ENCODE results near the gene MAP3K14. TPM values are rescaled to one million over a fixed set of nuclear protein-coding genes. Genes with fewer than 3 reads are reported as not detected.

Gene MAP3K14
- total and polyA plus RNA-seq, 4 donors: 1.2 to 7.8 (median 4.2) TPM

DNA sequence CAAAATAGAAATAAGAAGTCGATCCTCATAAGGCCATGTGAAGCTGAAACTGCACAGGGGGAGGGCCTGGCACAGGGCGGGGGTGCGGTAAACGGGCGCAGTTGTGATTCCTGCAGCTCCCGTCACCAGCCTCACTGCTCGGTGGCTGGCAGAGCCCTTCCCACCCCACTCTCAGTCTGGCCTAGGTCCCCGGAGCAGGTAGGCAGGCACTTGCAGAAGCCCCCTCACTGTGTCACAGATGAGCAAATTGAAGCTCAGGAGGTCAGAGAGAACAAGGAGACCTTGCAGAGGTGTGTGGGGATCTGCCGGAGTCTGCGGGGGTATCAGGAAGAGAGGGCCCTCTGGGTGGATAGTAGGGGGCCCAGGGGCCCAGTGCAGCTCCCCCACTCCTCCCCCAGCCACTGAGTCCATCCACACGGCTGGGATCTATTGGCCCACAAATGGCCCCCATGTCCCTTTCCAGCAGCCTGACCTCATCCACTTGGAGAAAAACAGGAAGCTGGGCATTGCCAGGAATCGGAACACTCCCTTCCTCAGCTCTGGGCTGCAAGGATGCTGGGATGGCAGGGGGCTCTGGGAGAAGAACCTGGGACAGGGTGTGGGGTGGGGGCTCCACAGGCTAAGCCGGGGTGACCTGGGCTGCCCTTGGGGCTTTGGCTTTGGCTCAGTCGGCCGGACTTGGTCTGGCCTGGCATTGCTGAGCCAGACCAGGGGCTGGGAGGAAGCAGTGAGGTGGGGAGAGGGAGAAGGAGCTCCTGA lies 21.4 kb upstream of the MAP3K14 start:
- TF ChIP-seq NR2F2 (IDR thresholded peaks at IDR 0.05) (peak; percentile 15), YY1 (IDR thresholded peaks at IDR 0.05) (no peak), EGR1 (IDR thresholded peaks at IDR 0.05; ENCODE audit: low read depth in 2 of 2) (no peak), SP1 (IDR thresholded peaks at IDR 0.05) (peak; percentile 8), REST (IDR thresholded peaks at IDR 0.05) (no peak), FOXA2 (IDR thresholded peaks at IDR 0.05) (no peak)
- TF ChIP-seq, protein P1, sequence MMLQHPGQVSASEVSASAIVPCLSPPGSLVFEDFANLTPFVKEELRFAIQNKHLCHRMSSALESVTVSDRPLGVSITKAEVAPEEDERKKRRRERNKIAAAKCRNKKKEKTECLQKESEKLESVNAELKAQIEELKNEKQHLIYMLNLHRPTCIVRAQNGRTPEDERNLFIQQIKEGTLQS (IDR thresholded peaks at IDR 0.05): no peak
- WGBS: 90% methylated on average over 15 of the region's 15 CpGs
- DNase-seq (ENCODE audit: low spot score): no peak
- H3K9me3 ChIP-seq (ENCODE audit: control insufficient read depth in 4 of 4, low read length in 3 of 4): no peaks in the 10 kb centered on the region
- no peaks in the 10 kb centered on the region for H3K36me3 ChIP-seq (ENCODE audit: control insufficient read depth in 4 of 4, insufficient read depth in 3 of 4, low read depth in 1 of 4, low read length in 3 of 4)
- no peaks in the 10 kb centered on the region for H3K27me3 ChIP-seq (ENCODE audit: control insufficient read depth in 4 of 4, insufficient read depth in 4 of 4, low read length in 3 of 4)
- H3K4me3 ChIP-seq (ENCODE audit: low read depth in 1 of 3, low read length in 3 of 3): no peak overlapping the region
- no peaks in the 10 kb centered on the region for H3K4me1 ChIP-seq (ENCODE audit: control insufficient read depth in 4 of 4, insufficient read depth in 4 of 4, low read length in 3 of 4)
- H3K9ac ChIP-seq (ENCODE audit: low read depth in 1 of 2, low read length in 2 of 2): no peak overlapping the region
- H3K27ac ChIP-seq (ENCODE audit: low read depth in 1 of 2, low read length in 2 of 2): no peak overlapping the region

DNA sequence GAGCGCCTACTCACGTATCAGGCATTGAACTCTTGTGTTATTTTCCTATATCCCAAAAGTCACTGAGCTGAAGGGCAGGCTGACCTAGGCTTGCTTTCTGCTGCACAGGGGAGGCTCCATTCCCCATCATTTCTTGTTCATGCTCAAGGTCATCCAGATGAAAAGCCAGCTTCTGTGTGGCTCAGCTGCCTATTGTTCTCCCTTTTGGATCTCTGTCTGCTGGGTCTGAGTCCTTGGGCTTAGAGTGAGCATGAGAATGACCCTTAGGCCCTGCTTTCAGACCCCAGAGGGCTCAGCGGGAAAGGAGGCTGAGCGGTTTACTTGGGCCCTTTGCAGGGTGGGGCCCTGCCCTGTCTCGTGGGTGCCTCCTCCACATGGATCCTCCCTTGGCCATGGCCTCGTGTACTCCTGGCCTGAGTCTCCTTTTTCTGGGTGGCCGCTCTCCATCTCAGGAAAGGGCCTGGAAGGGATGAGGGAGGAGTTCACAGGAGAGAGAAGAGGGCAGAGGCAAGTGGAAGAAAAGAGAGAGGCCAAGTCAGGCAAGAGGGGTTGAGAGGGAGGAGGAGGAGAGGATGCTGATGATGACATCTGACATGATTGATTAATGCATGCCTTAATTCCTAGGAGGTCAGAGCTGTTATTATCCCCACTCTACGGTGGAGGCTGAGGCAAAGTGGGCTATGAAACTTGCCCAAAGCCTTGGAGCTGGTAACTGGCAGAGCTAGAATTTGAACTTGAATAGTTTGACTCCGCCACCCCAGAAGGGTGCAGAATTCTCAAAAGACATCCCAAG lies 19.8 kb upstream of the MAP3K14 start:
- Histone ChIP-seq H3K27ac (ENCODE audit: low read depth in 1 of 2, low read length in 2 of 2) (no peak overlapping the region), H3K27me3 (ENCODE audit: control insufficient read depth in 4 of 4, insufficient read depth in 4 of 4, low read length in 3 of 4) (no peaks in the 10 kb centered on the region), H3K9me3 (ENCODE audit: control insufficient read depth in 4 of 4, low read length in 3 of 4) (no peaks in the 10 kb centered on the region), H3K4me1 (ENCODE audit: control insufficient read depth in 4 of 4, insufficient read depth in 4 of 4, low read length in 3 of 4) (no peaks in the 10 kb centered on the region), H3K9ac (ENCODE audit: low read depth in 1 of 2, low read length in 2 of 2) (no peak overlapping the region), H3K36me3 (ENCODE audit: control insufficient read depth in 4 of 4, insufficient read depth in 3 of 4, low read depth in 1 of 4, low read length in 3 of 4) (no peaks in the 10 kb centered on the region), H3K4me3 (ENCODE audit: low read depth in 1 of 3, low read length in 3 of 3) (no peak overlapping the region)
- TF ChIP-seq FOXA2 (IDR thresholded peaks at IDR 0.05): no peak
- no peak for TF ChIP-seq ZBTB33 (IDR thresholded peaks at IDR 0.05)
- TF ChIP-seq, protein P1 (IDR thresholded peaks at IDR 0.05): no peak
- TF ChIP-seq EGR1 (IDR thresholded peaks at IDR 0.05; ENCODE audit: low read depth in 2 of 2): no peak
- TF ChIP-seq YY1 (IDR thresholded peaks at IDR 0.05): no peak
- TF ChIP-seq SP1 (IDR thresholded peaks at IDR 0.05): no peak
- TF ChIP-seq RAD21 (IDR thresholded peaks at IDR 0.05): no peak
- TF ChIP-seq GABPA (IDR thresholded peaks at IDR 0.05 in 1 of 2, conservative IDR thresholded peaks at IDR 0.05 in 1 of 2): no peak
- TF ChIP-seq RXRA (IDR thresholded peaks at IDR 0.05): no peak
- TF ChIP-seq JUND (IDR thresholded peaks at IDR 0.05): no peak
- TF ChIP-seq TAF1 (conservative IDR thresholded peaks at IDR 0.05): no peak
- no peak for TF ChIP-seq HNF4A (conservative IDR thresholded peaks at IDR 0.05)
- TF ChIP-seq HNF4G (IDR thresholded peaks at IDR 0.05): no peak
- TF ChIP-seq, protein P2, sequence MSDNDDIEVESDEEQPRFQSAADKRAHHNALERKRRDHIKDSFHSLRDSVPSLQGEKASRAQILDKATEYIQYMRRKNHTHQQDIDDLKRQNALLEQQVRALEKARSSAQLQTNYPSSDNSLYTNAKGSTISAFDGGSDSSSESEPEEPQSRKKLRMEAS (IDR thresholded peaks at IDR 0.05): no peak
- TF ChIP-seq NR2F2 (IDR thresholded peaks at IDR 0.05): no peak
- TF ChIP-seq REST (IDR thresholded peaks at IDR 0.05): no peak
- TF ChIP-seq CTCF (IDR thresholded peaks at IDR 0.05; ENCODE audit: low read depth, low read length, missing input control): no peak
- TF ChIP-seq FOXA1 (IDR thresholded peaks at IDR 0.05): no peak
- DNase-seq (ENCODE audit: low spot score): no peak
- 95% methylated on average over 9 of the region's 9 CpGs for WGBS

Data from liver (tissue), 9 donors.